ENCODE data around the gene FBXO8.
A peak's percentile ranks its signal among the peaks of the same experiment; 100 is the strongest.

Gene FBXO8

GRCh38 chr4:174284487-174284886, 1.0 kb upstream of the FBXO8 start:
- no peak for TF ChIP-seq CTCF (IDR thresholded peaks at IDR 0.05; ENCODE audit: borderline replicate concordance, insufficient read depth, low read depth, low read length)

GRCh38 chr4:174282836-174283506, 496 bp downstream of the FBXO8 start:
- TF ChIP-seq CTCF (IDR thresholded peaks at IDR 0.05; ENCODE audit: borderline replicate concordance, insufficient read depth, low read depth, low read length), result no peak
- peak overlapping the region; percentile 86 for H3K4me3 ChIP-seq (ENCODE audit: low read depth, low read length)

More at GRCh38 chr4:174284487-174284886, 1.0 kb upstream of the FBXO8 start:
- peak overlapping the region; percentile 86 for H3K4me3 ChIP-seq (ENCODE audit: low read depth, low read length)

GRCh38 chr4:174281901-174282300, 1.6 kb downstream of the FBXO8 start:
- no peak overlapping the region for H3K4me3 ChIP-seq (ENCODE audit: low read depth, low read length)
- TF ChIP-seq CTCF (IDR thresholded peaks at IDR 0.05; ENCODE audit: borderline replicate concordance, insufficient read depth, low read depth, low read length), result no peak

- H3K4me3 ChIP-seq (ENCODE audit: low read depth, low read length), result no peak overlapping the region
- no peak for TF ChIP-seq CTCF (IDR thresholded peaks at IDR 0.05; ENCODE audit: borderline replicate concordance, insufficient read depth, low read depth, low read length)
Measured at GRCh38 chr4:174281182-174281737, 2.2 kb downstream of the FBXO8 start.

- H3K4me3 ChIP-seq (ENCODE audit: low read depth, low read length), result no peak overlapping the region
- no peak for TF ChIP-seq CTCF (IDR thresholded peaks at IDR 0.05; ENCODE audit: borderline replicate concordance, insufficient read depth, low read depth, low read length)
Measured at GRCh38 chr4:174279433-174280155, 3.9 kb downstream of the FBXO8 start.

GRCh38 chr4:174278467-174278866, 5.0 kb downstream of the FBXO8 start:
- H3K4me3 ChIP-seq (ENCODE audit: low read depth, low read length), result no peak overlapping the region
- no peak for TF ChIP-seq CTCF (IDR thresholded peaks at IDR 0.05; ENCODE audit: borderline replicate concordance, insufficient read depth, low read depth, low read length)
